ENCODE data around the gene ATG4D. TPM values are rescaled to one million over a fixed set of nuclear protein-coding genes. Genes with fewer than 3 reads are reported as not detected.

The ATG4D gene
- total and polyA plus RNA-seq, 10 of the 15 experiments (the other 5 are each of a cell fraction or from before 2014, with no cell fraction given) = 0.39 to 28.7 (median 13.4) TPM

DNA sequence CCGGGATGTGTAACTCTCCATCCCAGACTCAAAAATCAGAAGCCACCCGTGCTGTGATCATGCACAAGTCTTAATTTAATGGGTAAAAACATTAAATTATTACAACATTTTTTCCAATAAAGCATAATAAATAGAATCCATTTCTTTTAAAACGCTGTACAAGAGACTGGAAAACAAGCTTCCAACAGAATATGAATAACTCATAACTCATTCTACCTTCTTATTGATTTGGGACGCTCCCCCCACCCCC lies 22.6 kb downstream of the ATG4D start (continued):
- TF ChIP-seq NFYB (IDR thresholded peaks at IDR 0.05; ENCODE audit: insufficient read depth, low read depth, low read length) (no peak), HDGF (IDR thresholded peaks at IDR 0.05) (no peak), ESRRA (IDR thresholded peaks at IDR 0.05; ENCODE audit: low read length) (0 out of 2 replicates have a peak, but pooled peaks have one; percentile 1), SREBF1 (IDR thresholded peaks at IDR 0.05; ENCODE audit: low read length) (no peak), SUZ12 (IDR thresholded peaks at IDR 0.05; ENCODE audit: unreplicated experiment) (no peak)

DNA sequence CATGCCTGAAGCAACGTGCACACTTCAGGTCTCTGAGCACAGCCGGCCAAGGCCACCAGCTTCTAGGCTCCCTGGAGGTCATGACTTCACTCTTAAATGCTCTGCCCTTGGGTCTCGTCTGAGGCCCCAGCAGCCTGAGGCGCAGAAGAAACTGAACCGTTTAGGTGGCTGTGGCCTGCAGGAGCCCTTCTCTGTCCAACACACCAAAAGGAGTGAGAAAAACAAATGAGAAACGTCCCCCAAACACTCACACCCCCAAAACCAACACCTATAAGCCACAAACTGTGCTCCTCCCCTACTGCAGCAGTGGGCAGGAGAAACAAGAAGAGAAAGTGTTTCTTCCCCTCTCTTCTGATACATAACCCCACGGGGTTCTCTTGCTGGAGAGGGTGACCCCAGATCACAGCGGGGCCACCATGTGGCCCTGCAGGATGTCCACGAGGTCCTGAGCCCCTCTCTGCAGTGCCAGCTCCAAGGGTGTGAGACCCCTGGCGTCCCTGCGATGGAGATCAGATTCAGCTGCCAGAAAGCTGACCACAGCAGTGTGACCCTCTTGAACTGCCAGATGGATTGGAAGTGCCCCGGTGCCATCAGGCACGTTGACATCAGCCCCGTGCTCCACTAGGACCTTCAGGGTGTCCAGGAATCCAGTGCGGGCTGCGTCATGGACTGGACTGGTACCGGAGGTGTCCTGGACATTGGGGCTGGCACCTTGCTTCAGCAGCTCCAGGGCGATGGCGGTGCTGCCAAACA lies 23.1 kb downstream of the ATG4D start:
- ATAC-seq (peak; percentile 40), FAIRE-seq (no peak), DNase-seq (ENCODE audit: low read depth, low spot score) (peak; percentile 82)
- RAD21 ChIA-PET (ENCODE audit: unreplicated experiment) = interaction anchor here (0.6 to 3.3 kb wide), 13 partner anchors 13 to 154 kb away, joined by 3 to 16 read pairs (median 4); partner anchors contain the start of gene ATG4D
- Histone ChIP-seq H3K9ac (ENCODE audit: control insufficient read depth, insufficient read depth, low read length) (peak overlapping the region; percentile 59), H3K4me3 (peak overlapping the region; percentile 80), H3K27me3 (replicated peaks in 1 of 2; ENCODE audit: control insufficient read depth in 2 of 2, insufficient read depth in 2 of 2, low read length in 1 of 2) (no peaks in the 10 kb centered on the region), H2AFZ (ENCODE audit: control insufficient read depth, low read depth, low read length) (peak overlapping the region; percentile 21; the same call in 1 of the 2 replicates), H3K4me1 (ENCODE audit: control insufficient read depth, insufficient read depth, low read length) (peaks cover 23% of the 10 kb centered on the region), H3K4me2 (ENCODE audit: control insufficient read depth, insufficient read depth) (peak overlapping the region; percentile 93), H3K27ac (ENCODE audit: control insufficient read depth, insufficient read depth) (peak overlapping the region; percentile 88), H3K79me2 (ENCODE audit: control insufficient read depth, insufficient read depth, low read length) (peaks cover 13% of the 10 kb centered on the region), H3K36me3 (ENCODE audit: control insufficient read depth in 2 of 2, insufficient read depth in 2 of 2, low read length in 1 of 2) (peaks cover 0 to 5% of the 10 kb centered on the region in 2 experiments; a peak in 2 of 4 replicates), H3K9me3 (replicated peaks; ENCODE audit: control insufficient read depth, insufficient read depth, low read length) (no peaks in the 10 kb centered on the region), H4K20me1 (ENCODE audit: control insufficient read depth, insufficient read depth) (no peaks in the 10 kb centered on the region)
- intact Hi-C loops (cut with micrococcal nuclease; ENCODE audit: unreplicated experiment) = loop anchor here (1.0 to 5.0 kb wide), 3 partner anchors 24 to 165 kb away; partner anchors contain the start of genes ATG4D, CDC37 and ILF3
- BruUV-seq (replicated peaks) = no TSS peak
- in situ Hi-C loops (cut with MboI) = loop anchor here (5.0 kb wide), 1 partner anchor 155 kb away; no protein-coding TSS in a partner anchor
- CTCF ChIA-PET = interaction anchor here (0.9 to 5.2 kb wide), 16 partner anchors 14 to 226 kb away, joined by 3 to 35 read pairs (median 4); partner anchors contain the start of genes ATG4D and QTRT1
- WGBS (ENCODE audit: insufficient coverage, insufficient replicate concordance, low lambda C conversion rate, missing lambda C conversion rate) = 19% methylated on average over 19 of the region's 19 CpGs
- POLR2A ChIA-PET = interaction anchor here (0.5 to 1.8 kb wide), 17 partner anchors 20 to 465 kb away, joined by 3 to 9 read pairs (median 3); partner anchors contain the start of genes ATG4D, CDC37 and PDE4A
- SMC1A ChIA-PET (ENCODE audit: uncharacterized antibody, unreplicated experiment) = interaction anchor here (0.6 to 2.4 kb wide), 5 partner anchors 24 to 166 kb away, joined by 3 to 7 read pairs (median 3); no protein-coding TSS in a partner anchor
- TF ChIP-seq POLR2AphosphoS5 (IDR thresholded peaks at IDR 0.05; ENCODE audit: low read length) (peak; percentile 73), ATF7 (IDR thresholded peaks at IDR 0.05; ENCODE audit: low read depth) (peak; percentile 54), CREB1 (IDR thresholded peaks at IDR 0.05; ENCODE audit: low read depth) (no peak), HCFC1 (IDR thresholded peaks at IDR 0.05; ENCODE audit: low read length) (peak; percentile 21), RUNX3 (IDR thresholded peaks at IDR 0.05; ENCODE audit: low read length) (peak; percentile 91), TAF1 (IDR thresholded peaks at IDR 0.05; ENCODE audit: borderline replicate concordance, low read depth, low read length) (peak; percentile 79), MYB (IDR thresholded peaks at IDR 0.05; ENCODE audit: borderline replicate concordance, low read depth, low read length) (peak; percentile 37; the same call in 1 of the 2 replicates), NR2F1 (conservative IDR thresholded peaks at IDR 0.05) (peak; percentile 82), ZZZ3 (IDR thresholded peaks at IDR 0.05; ENCODE audit: control insufficient read depth, insufficient read length, low read depth) (no peak), EED (IDR thresholded peaks at IDR 0.05; ENCODE audit: low read depth) (no peak), USF1 (IDR thresholded peaks at IDR 0.05; ENCODE audit: borderline replicate concordance, extremely low read length, insufficient read depth, low read depth, low read length) (no peak), NR2C1 (IDR thresholded peaks at IDR 0.05) (no peak), IKZF1 (conservative IDR thresholded peaks at IDR 0.05) (0 out of 2 replicates have a peak, but pooled peaks have one; percentile 11), POLR2A (IDR thresholded peaks at IDR 0.05; ENCODE audit: low read depth, low read length) (peak; percentile 80), POU2F2 (IDR thresholded peaks at IDR 0.05; ENCODE audit: borderline replicate concordance, low read depth, low read length) (0 out of 3 replicates have a peak, but pooled peaks have one; percentile 56), HDAC2 (IDR thresholded peaks at IDR 0.05) (no peak), BMI1 (IDR thresholded peaks at IDR 0.05; ENCODE audit: borderline replicate concordance) (no peak), SPI1 (IDR thresholded peaks at IDR 0.05; ENCODE audit: borderline replicate concordance, insufficient read depth, low read depth, low read length) (peak; percentile 19; the same call in 1 of the 2 replicates), SIN3A (IDR thresholded peaks at IDR 0.05; ENCODE audit: low read depth, low read length) (no peak), NBN (IDR thresholded peaks at IDR 0.05) (peak; percentile 86), GABPA (IDR thresholded peaks at IDR 0.05; ENCODE audit: low read depth) (no peak), NFYB (IDR thresholded peaks at IDR 0.05; ENCODE audit: insufficient read depth, low read depth, low read length) (no peak)

Data from GM12878 (cell line).